ENCODE data around the gene MT1A. TPM values are rescaled to one million over a fixed set of nuclear protein-coding genes. Genes with fewer than 3 reads are reported as not detected.

MT1A gene
- total RNA-seq, 1 donor from 2014 or later: 4.7 TPM

DNA sequence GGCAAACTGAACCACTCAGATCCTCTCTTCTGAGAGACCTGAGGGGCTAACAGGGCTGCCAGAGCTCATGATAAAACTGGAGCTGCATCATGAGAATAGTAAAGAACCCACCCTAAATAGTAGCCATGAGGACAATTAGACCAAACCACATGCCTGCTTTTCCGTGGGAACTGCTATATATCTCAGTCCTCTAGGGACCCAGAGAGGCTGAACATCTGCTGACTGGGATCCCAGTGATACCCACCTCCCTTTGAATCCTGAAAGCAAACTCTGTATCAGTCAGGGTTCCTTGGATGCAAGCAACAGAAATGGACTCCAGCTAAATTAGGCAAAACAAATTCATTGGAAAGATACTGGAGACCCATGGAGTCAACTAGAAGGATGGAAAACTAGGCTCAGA lies 50.3 kb downstream of the MT1A start:
- H3K27ac ChIP-seq: no peak overlapping the region
- DNase-seq: no peak
- intact Hi-C loops (cut with DNase I): no loop called here

DNA sequence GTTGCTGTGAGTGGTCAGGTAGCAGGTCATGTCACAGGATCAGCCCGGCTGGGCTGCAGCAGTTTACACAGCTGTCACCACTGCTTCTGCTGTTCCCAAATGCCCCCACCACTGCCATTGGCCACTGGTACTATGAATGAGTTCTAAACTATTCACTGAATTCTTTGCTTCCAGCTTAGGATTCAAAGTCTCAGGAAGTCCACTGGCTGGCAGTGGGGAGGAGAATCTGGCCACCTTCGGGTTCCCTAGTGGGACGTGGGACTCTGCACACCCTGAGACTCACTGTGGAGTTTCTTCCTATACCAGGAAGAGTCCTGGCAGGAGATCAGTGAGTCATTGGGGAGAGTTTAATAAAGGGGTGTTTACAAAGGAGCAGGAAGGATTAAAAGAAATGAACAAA lies 50.7 kb downstream of the MT1A start:
- no peaks in the 10 kb centered on the region for H3K4me1 ChIP-seq
- no peaks in the 10 kb centered on the region for H3K36me3 ChIP-seq
- H3K4me3 ChIP-seq: no peak overlapping the region
- DNase-seq: no peak
- ATAC-seq: no peak
- no peaks in the 10 kb centered on the region for H3K27me3 ChIP-seq (ENCODE audit: low read depth)
- H3K9me3 ChIP-seq: no peaks in the 10 kb centered on the region
- intact Hi-C loops (cut with DNase I): no loop called here
- TF ChIP-seq, protein P1, sequence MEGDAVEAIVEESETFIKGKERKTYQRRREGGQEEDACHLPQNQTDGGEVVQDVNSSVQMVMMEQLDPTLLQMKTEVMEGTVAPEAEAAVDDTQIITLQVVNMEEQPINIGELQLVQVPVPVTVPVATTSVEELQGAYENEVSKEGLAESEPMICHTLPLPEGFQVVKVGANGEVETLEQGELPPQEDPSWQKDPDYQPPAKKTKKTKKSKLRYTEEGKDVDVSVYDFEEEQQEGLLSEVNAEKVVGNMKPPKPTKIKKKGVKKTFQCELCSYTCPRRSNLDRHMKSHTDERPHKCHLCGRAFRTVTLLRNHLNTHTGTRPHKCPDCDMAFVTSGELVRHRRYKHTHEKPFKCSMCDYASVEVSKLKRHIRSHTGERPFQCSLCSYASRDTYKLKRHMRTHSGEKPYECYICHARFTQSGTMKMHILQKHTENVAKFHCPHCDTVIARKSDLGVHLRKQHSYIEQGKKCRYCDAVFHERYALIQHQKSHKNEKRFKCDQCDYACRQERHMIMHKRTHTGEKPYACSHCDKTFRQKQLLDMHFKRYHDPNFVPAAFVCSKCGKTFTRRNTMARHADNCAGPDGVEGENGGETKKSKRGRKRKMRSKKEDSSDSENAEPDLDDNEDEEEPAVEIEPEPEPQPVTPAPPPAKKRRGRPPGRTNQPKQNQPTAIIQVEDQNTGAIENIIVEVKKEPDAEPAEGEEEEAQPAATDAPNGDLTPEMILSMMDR (IDR thresholded peaks at IDR 0.05): no peak
- no peak overlapping the region for H3K27ac ChIP-seq

More for the DNA sequence above, 50.3 kb downstream of the MT1A start:
- Histone ChIP-seq H3K9me3 (no peaks in the 10 kb centered on the region), H3K4me1 (peaks cover 2% of the 10 kb centered on the region), H3K4me3 (no peak overlapping the region), H3K36me3 (no peaks in the 10 kb centered on the region), H3K27me3 (ENCODE audit: low read depth) (no peaks in the 10 kb centered on the region)
- ATAC-seq: no peak
- TF ChIP-seq, protein P1 (IDR thresholded peaks at IDR 0.05): no peak

Other genes with a start within 250 kb of the MT1A start
- 90.4 TPM for gene AMFR, start 213.1 kb upstream of the MT1A start, total RNA-seq
- gene NUDT21, start 187.3 kb upstream of the MT1A start, total RNA-seq: 80.3 TPM
- gene OGFOD1, start 187.1 kb upstream of the MT1A start, total RNA-seq: 26.8 TPM
- gene BBS2, start 118.6 kb upstream of the MT1A start, total RNA-seq: 42.2 TPM
- gene MT4, start 73.6 kb upstream of the MT1A start, total RNA-seq: not detected
- gene MT3, start 49.1 kb upstream of the MT1A start, total RNA-seq: not detected
- 223 TPM for gene MT2A, start 30.1 kb upstream of the MT1A start, total RNA-seq
- gene MT1E, start 12.9 kb upstream of the MT1A start, total RNA-seq: 158 TPM
- gene MT1M, start 6.0 kb upstream of the MT1A start, total RNA-seq: 29.8 TPM
- not detected for gene MT1B, start 13.2 kb downstream of the MT1A start, total RNA-seq
- 12.6 TPM for gene MT1F, start 19.3 kb downstream of the MT1A start, total RNA-seq
- 25.3 TPM for gene MT1G, start 29.4 kb downstream of the MT1A start, total RNA-seq
- 4.3 TPM for gene MT1H, start 31.1 kb downstream of the MT1A start, total RNA-seq
- gene MT1X, start 43.8 kb downstream of the MT1A start, total RNA-seq: 95.7 TPM
- 49.4 TPM for gene NUP93, start 91.5 kb downstream of the MT1A start, total RNA-seq
- gene SLC12A3, start 226.5 kb downstream of the MT1A start, total RNA-seq: not detected